Chondrocyte (in vitro differentiated cells): ENCODE data around the gene KPNA3. TPM values are rescaled to one million over a fixed set of nuclear protein-coding genes. Genes with fewer than 3 reads are reported as not detected.
"Not testable (repeated sequence)": the region's sequence is repeated elsewhere in the genome, so short reads cannot be mapped to it uniquely, and the experiment has no call there.

Source experiments
- DNase-seq: peaks from one replicate; pipeline ENCODE4 v3.0.0; 2021; ENCODE audit warnings: mixed read lengths, low spot score
- H3K27ac Mint-ChIP-seq: one replicate; pipeline ENCODE4 v1.8.0; 2021; ENCODE audit warnings: mild to moderate bottlenecking, moderate library complexity, mixed read lengths; ENCODE audit not compliant: unreplicated experiment
- H3K27me3 Mint-ChIP-seq: 2 replicates; pipeline ENCODE4 v1.8.0; 2021; ENCODE audit warnings: low read depth, mixed read lengths
- H3K36me3 Mint-ChIP-seq: 2 replicates; pipeline ENCODE4 v1.8.0; 2021; ENCODE audit warnings: low read depth, mixed read lengths
- H3K4me1 Mint-ChIP-seq: 2 replicates; pipeline ENCODE4 v1.8.0; 2021; ENCODE audit warnings: low read depth, mild to moderate bottlenecking, mixed read lengths
- H3K4me3 Mint-ChIP-seq: one replicate; pipeline ENCODE4 v1.8.0; 2021; ENCODE audit warnings: mild to moderate bottlenecking, moderate library complexity, mixed read lengths; ENCODE audit not compliant: unreplicated experiment
- H3K9me3 Mint-ChIP-seq: 2 replicates; pipeline ENCODE4 v1.8.0; 2021; ENCODE audit warnings: low read depth, mixed read lengths
- CTCF ChIP-seq: fragments of 200-600 bp; sonication (generic); IDR thresholded peaks from 2 replicates; pipeline ENCODE4 v1.5.0; 2021; ENCODE audit warnings: antibody characterized with exemption, mild to moderate bottlenecking, moderate library complexity
- total RNA-seq: library from RNA; stranded (reverse); gene quantifications from 3 replicates; pipeline ENCODE4 v1.2.1, GENCODE V29; 2021

Gene KPNA3
- total RNA-seq, 1 donor from 2014 or later, result 54.6 TPM

- Mint-ChIP-seq H3K36me3 (peaks cover 4% of the 10 kb centered on the region), H3K27ac (no peak overlapping the region), H3K27me3 (peaks cover 16% of the 10 kb centered on the region), H3K4me3 (no peak overlapping the region), H3K4me1 (no peaks in the 10 kb centered on the region), H3K9me3 (peaks cover 5% of the 10 kb centered on the region)
- no peak for DNase-seq
- no peak for TF ChIP-seq CTCF
Observed at GRCh38 chr13:49828453-49828852, 36.0 kb upstream of the KPNA3 start.

- no peak overlapping the region for H3K4me3 Mint-ChIP-seq
- H3K9me3 Mint-ChIP-seq, result peaks cover 5% of the 10 kb centered on the region
- H3K27me3 Mint-ChIP-seq, result peaks cover 14% of the 10 kb centered on the region
- TF ChIP-seq CTCF, result no peak
- H3K27ac Mint-ChIP-seq, result no peak overlapping the region
- H3K36me3 Mint-ChIP-seq, result peaks cover 4% of the 10 kb centered on the region
- no peak for DNase-seq
- no peaks in the 10 kb centered on the region for H3K4me1 Mint-ChIP-seq
Observed at GRCh38 chr13:49827891-49828290, 35.4 kb upstream of the KPNA3 start.

DNA sequence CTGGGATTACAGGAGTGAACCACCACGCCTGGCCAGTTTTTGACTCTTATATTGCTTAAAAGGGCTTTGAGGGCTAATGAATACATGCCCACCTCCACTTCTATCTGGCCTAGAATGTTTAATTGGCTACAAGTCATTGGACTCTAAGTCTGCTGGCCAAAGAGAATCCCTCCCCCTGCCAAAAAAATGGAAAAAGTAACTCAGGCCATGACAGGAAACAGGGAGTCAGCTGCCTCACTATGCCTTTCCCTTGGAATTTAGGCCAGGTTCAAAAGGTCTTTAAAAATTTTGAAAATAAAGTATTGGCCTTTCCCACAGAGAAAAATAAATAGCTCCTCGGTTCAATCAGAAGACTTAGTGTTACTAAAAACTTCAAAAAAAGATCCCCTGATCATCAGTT, 34.9 kb upstream of the KPNA3 start:
- H3K27me3 Mint-ChIP-seq, result peaks cover 14% of the 10 kb centered on the region
- H3K36me3 Mint-ChIP-seq, result peaks cover 4% of the 10 kb centered on the region
- no peak for TF ChIP-seq CTCF
- no peak for DNase-seq
- H3K4me1 Mint-ChIP-seq, result no peaks in the 10 kb centered on the region
- no peak overlapping the region for H3K4me3 Mint-ChIP-seq
- H3K9me3 Mint-ChIP-seq, result peaks cover 5% of the 10 kb centered on the region
- H3K27ac Mint-ChIP-seq, result no peak overlapping the region

GRCh38 chr13:49821216-49822009, 28.9 kb upstream of the KPNA3 start:
- H3K36me3 Mint-ChIP-seq, result no peaks in the 10 kb centered on the region
- no peak overlapping the region for H3K27ac Mint-ChIP-seq
- TF ChIP-seq CTCF, result no peak
- no peak overlapping the region for H3K4me3 Mint-ChIP-seq
- no peaks in the 10 kb centered on the region for H3K4me1 Mint-ChIP-seq
- peaks cover 11% of the 10 kb centered on the region for H3K27me3 Mint-ChIP-seq
- H3K9me3 Mint-ChIP-seq, result no peaks in the 10 kb centered on the region
- DNase-seq, result no peak

DNA sequence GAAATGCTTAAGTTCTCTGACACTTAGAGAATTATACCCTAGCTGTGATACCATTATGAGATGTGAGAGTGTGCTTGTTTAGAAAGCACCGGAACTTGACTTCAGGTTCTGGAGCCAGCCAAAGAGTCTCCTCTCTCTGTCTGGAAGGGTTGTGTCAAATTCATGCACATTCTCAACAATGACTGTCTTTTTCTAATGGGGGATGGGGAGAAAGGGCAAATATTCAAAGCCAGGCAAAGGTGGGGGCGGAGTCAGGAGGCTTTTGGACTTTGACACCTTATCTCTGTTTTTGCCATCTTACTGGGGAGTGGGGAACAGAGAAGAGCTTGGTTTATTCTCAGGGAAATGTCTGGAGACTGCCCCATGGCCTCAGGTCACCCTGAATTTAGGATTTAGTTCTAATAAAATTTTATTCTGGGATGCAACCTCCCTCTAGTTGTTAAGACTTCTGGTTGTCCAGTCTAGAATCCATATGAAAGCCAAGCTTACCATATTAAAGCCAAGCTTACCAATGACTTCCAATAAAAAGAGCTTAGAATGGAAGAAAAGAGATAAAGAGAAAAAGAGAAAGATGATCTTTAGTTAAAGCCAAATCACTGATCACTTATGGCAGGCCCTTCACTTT, 28.2 kb upstream of the KPNA3 start:
- Mint-ChIP-seq H3K27ac (no peak overlapping the region), H3K4me3 (no peak overlapping the region), H3K36me3 (no peaks in the 10 kb centered on the region), H3K4me1 (no peaks in the 10 kb centered on the region), H3K27me3 (peaks cover 11% of the 10 kb centered on the region), H3K9me3 (no peaks in the 10 kb centered on the region)
- no peak for TF ChIP-seq CTCF
- no peak for DNase-seq

DNA sequence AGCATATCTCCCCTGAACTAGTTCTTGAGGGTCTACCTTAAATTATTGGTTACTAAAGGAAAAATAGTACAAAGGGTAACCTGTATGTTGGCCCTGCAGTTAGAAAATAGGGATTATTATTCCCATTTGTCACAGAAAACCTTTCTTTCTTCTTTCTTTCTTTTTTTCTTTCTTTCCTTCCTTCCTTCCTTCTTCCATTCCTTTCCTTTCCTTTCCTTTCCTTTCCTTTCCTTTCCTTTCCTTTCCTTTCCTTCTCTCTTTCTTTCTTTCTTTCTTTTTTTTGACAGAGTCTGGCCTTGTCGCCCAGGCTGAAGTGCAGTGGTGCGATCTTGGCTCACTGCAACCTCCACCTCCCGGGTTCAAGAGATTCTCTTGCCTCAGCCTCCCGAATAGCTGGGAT, 23.6 kb upstream of the KPNA3 start:
- H3K27me3 Mint-ChIP-seq, result peaks cover 13% of the 10 kb centered on the region
- not testable (repeated sequence) for H3K4me1 Mint-ChIP-seq, H3K27ac Mint-ChIP-seq, H3K36me3 Mint-ChIP-seq, H3K4me3 Mint-ChIP-seq, H3K9me3 Mint-ChIP-seq, DNase-seq
